Right atrium auricular region (tissue), 2 donors: Measurements from ENCODE around the gene WFDC9. TPM values are rescaled to one million over a fixed set of nuclear protein-coding genes. Genes with fewer than 3 reads are reported as not detected.
"Not testable (repeated sequence)": the region's sequence is repeated elsewhere in the genome, so short reads cannot be mapped to it uniquely, and the experiment has no call there.

ENCODE experiments used
- DNase-seq: peaks from one replicate; pipeline ENCODE4 v3.0.0-alpha.2; 2019; ENCODE audit warnings: low spot score
- H3K27ac ChIP-seq, 2 donors: fragments of 200-600 bp; sonication (generic); 1 replicate in 1 of 2; 2 replicates in 1 of 2; pipeline ENCODE4 v1.5.1; 2016 to 2019
- H3K27me3 ChIP-seq, 2 donors: fragments of 200-600 bp; sonication (generic); one replicate each; pipeline versions ENCODE4 v1.5.1 to v1.6.0; 2017 to 2019
- H3K36me3 ChIP-seq: fragments of 200-600 bp; sonication (generic); one replicate; pipeline ENCODE4 v1.5.1; 2016
- H3K4me1 ChIP-seq, 2 donors: fragments of 200-600 bp; sonication (generic); one replicate each; pipeline versions ENCODE4 v1.5.1 to v1.6.0; 2017 to 2019
- H3K4me3 ChIP-seq, 2 donors: fragments of 200-600 bp; sonication (generic); 1 replicate in 1 of 2; 2 replicates in 1 of 2; pipeline ENCODE4 v1.5.1; 2017 to 2019; ENCODE audit warnings: mild to moderate bottlenecking in 1 of 2, moderate library complexity in 1 of 2
- H3K9me3 ChIP-seq, 2 donors: fragments of 200-600 bp; sonication (generic); one replicate each; pipeline ENCODE4 v1.5.1; 2019
- CTCF ChIP-seq, 2 donors: fragments of 200-600 bp; sonication (generic); IDR thresholded peaks; one replicate each; pipeline ENCODE4 v1.5.1; 2019; ENCODE audit warnings: antibody characterized with exemption in 2 of 2
- total RNA-seq, 2 donors: library from RNA; depleted of rRNA; stranded (reverse); fragments of >200 nt; gene quantifications; one replicate each; pipeline ENCODE4 v1.1.0, GENCODE V29; 2016

WFDC9 gene
- total RNA-seq, 2 donors from 2014 or later, result not detected

DNA sequence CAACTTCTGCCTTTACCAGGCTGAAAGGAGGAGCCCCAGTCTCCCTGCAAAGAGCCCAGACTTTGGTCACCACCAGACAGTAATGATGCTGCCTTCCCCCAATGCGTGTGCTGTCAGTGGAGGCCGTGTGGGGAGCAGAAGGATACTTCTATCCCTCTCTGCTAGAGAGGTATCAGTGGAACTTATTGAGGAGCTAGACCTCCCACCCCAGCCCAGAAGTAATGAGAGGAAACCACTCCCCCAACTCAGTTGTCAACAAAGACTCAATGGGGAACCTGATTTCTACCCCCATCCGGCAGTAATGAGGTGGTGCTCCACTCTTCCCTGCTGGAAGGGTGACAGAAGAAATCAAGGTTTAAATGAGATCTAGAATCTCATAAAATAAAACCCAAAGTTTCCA, 47.6 kb downstream of the WFDC9 start:
- Histone ChIP-seq H3K36me3 (no peaks in the 10 kb centered on the region), H3K27ac (no peak overlapping the region), H3K9me3 (no peaks in the 10 kb centered on the region), H3K4me1 (no peaks in the 10 kb centered on the region), H3K27me3 (no peaks in the 10 kb centered on the region), H3K4me3 (no peak overlapping the region)
- TF ChIP-seq CTCF (IDR thresholded peaks at IDR 0.05), result no peak
- DNase-seq, result no peak

DNA sequence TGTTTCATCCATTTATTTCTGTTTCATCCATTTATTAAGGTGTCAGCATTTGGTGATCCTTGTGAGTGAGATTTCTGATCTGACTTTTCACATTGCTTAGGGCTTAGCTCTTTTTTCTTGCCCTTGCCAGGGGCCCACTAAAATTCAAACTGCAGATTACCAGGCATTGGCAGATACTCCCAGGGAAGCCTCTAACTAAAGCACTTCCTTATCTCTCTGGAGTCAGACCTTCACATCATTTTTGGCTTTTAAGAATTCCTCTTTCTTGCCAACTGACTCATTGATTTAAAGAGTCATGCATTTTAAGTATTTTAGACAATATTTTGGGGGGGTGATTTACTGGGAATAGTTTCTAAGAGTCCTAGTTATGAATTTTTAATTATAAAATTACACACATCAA, 49.4 kb downstream of the WFDC9 start:
- no peaks in the 10 kb centered on the region for H3K27me3 ChIP-seq
- H3K36me3 ChIP-seq, result no peaks in the 10 kb centered on the region
- no peaks in the 10 kb centered on the region for H3K4me1 ChIP-seq
- no peak for TF ChIP-seq CTCF (IDR thresholded peaks at IDR 0.05)
- no peaks in the 10 kb centered on the region for H3K9me3 ChIP-seq
- DNase-seq, result no peak
- H3K27ac ChIP-seq, result no peak overlapping the region
- no peak overlapping the region for H3K4me3 ChIP-seq

- Histone ChIP-seq H3K4me1 (no peaks in the 10 kb centered on the region), H3K27me3 (no peaks in the 10 kb centered on the region), H3K9me3 (no peaks in the 10 kb centered on the region), H3K27ac (no peak within 1 kb of the TSS), H3K4me3 (no peak within 1 kb of the TSS), H3K36me3 (no peaks in the 10 kb centered on the region)
- no peak for TF ChIP-seq CTCF (IDR thresholded peaks at IDR 0.05)
- no peak for DNase-seq
Measured at GRCh38 chr20:45579184-45579583, 51.9 kb downstream of the WFDC9 start, which contains the start of gene WFDC8. TSS of gene WFDC8 (minus strand) at chr20:45579284. CDS start at chr20:45579247, 37 bp downstream.

GRCh38 chr20:45578231-45578630, 52.9 kb downstream of the WFDC9 start:
- Histone ChIP-seq H3K4me1 (no peaks in the 10 kb centered on the region), H3K36me3 (no peaks in the 10 kb centered on the region), H3K27me3 (no peaks in the 10 kb centered on the region), H3K27ac (no peak overlapping the region), H3K9me3 (peaks cover 0 to 7% of the 10 kb centered on the region in 2 donors), H3K4me3 (no peak overlapping the region)
- DNase-seq, result no peak
- no peak for TF ChIP-seq CTCF (IDR thresholded peaks at IDR 0.05)

GRCh38 chr20:45576995-45577394, 54.1 kb downstream of the WFDC9 start:
- H3K27me3 ChIP-seq, result no peaks in the 10 kb centered on the region
- peaks cover 0 to 7% of the 10 kb centered on the region in 2 donors for H3K9me3 ChIP-seq
- no peaks in the 10 kb centered on the region for H3K36me3 ChIP-seq
- TF ChIP-seq CTCF (IDR thresholded peaks at IDR 0.05), result no peak
- DNase-seq, result no peak
- H3K4me1 ChIP-seq, result no peaks in the 10 kb centered on the region
- no peak overlapping the region for H3K27ac ChIP-seq
- H3K4me3 ChIP-seq, result no peak overlapping the region

DNA sequence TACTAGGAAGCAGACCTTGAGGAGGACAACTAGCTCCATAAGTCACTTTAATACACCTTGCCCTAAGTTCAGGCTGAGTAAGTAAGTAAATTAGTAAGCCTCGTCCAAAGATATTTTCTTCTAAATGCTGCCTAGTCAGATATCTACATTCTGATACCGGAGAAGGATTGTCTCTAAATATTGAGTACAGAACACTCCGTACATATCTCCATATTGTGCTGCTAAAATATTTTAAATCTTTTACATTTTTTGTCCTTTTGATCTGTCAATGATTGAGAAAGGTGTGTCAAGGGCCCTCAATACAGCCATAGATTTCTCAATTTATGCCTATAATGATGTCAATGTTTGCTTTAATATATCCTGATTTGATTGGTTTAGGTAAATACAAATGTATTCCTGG, 55.2 kb downstream of the WFDC9 start:
- Histone ChIP-seq H3K36me3 (no peaks in the 10 kb centered on the region), H3K4me1 (no peaks in the 10 kb centered on the region), H3K9me3 (peaks cover 0 to 7% of the 10 kb centered on the region in 2 donors), H3K27me3 (no peaks in the 10 kb centered on the region), H3K4me3 (no peak overlapping the region), H3K27ac (no peak overlapping the region)
- no peak for TF ChIP-seq CTCF (IDR thresholded peaks at IDR 0.05)
- no peak for DNase-seq

DNA sequence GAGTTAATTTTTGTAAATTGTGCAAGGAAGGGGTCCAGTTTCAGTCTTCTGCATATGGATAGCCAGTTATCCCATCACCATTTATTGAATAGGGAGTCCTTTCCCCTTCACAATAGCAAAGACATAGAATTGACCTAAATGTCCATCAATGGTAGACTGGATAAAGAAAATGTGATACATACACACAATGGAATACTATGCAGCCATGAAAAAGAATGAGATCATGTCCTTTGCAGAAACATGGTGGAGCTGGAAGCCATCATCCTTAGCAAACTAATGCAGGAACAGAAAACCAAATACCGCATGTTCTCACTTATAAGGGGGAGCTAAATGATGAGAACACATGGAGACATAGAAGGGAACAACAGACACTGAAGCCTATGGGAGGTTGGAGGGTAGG, 61.4 kb downstream of the WFDC9 start:
- H3K27ac ChIP-seq, H3K4me3 ChIP-seq, H3K36me3 ChIP-seq, H3K27me3 ChIP-seq, DNase-seq, H3K4me1 ChIP-seq, H3K9me3 ChIP-seq: not testable (repeated sequence)
